Right cardiac atrium (tissue), 5 donors: Measurements from ENCODE around the gene ADAMTS6. TPM values are rescaled to one million over a fixed set of nuclear protein-coding genes. Genes with fewer than 3 reads are reported as not detected.
"Not testable (repeated sequence)": the region's sequence is repeated elsewhere in the genome, so short reads cannot be mapped to it uniquely, and the experiment has no call there.

Source experiments
- ATAC-seq, 2 donors: fragments of 200-7000 bp; cut with Tn5 transposase; one replicate each; pipeline versions ENCODE4 v1.8.0 to v1.9.1; 2020; ENCODE audit warnings: moderate library complexity in 2 of 2, mild to moderate bottlenecking in 1 of 2
- DNase-seq, 3 donors: peaks; one replicate each; pipeline ENCODE4 v3.0.0-alpha.2; 2020
- H3K27ac ChIP-seq: one replicate; pipeline ENCODE4 v1.5.1; 2013; ENCODE audit warnings: mild to moderate bottlenecking, low read length, control low read depth, moderate library complexity
- H3K27me3 ChIP-seq: one replicate; pipeline ENCODE4 v1.6.1; 2013; ENCODE audit not compliant: control insufficient read depth, insufficient read depth
- H3K4me1 ChIP-seq: one replicate; pipeline ENCODE4 v1.6.1; 2013; ENCODE audit warnings: low read length; ENCODE audit not compliant: control insufficient read depth, insufficient read depth
- H3K4me3 ChIP-seq: one replicate; pipeline ENCODE4 v1.5.1; 2013; ENCODE audit warnings: low read length, control low read depth
- H3K9me3 ChIP-seq: one replicate; pipeline ENCODE4 v1.6.1; 2013; ENCODE audit warnings: low read length; ENCODE audit not compliant: control insufficient read depth
- WGBS: extraction: QIAGEN DNeasy Blood & Tissue Kit; methylation state at CpG from one replicate; pipeline ENCODE4 v1.1.7; 2013; 5-methylcytosine and 5-hydroxymethylcytosine counted together
- intact Hi-C, 4 donors: fragments of 100-400 bp; cut with DNase I; formaldehyde crosslinking; loops; one replicate each; pipeline versions ENCODE4 v1.11.0 to v1.14.0; 2022 to 2023
- polyA plus RNA-seq: library from polyadenylated mRNA; stranded (reverse); fragments of 200-250 nt; gene quantifications from one replicate; pipeline ENCODE4 v1.2.3, GENCODE V29; 2013
- total RNA-seq, 4 donors: library from RNA; stranded (reverse); fragmentation: NEBNext Ultra II Directional; extraction: Animal tissue kit (Norgen Biotek cat#: 25700); gene quantifications; one replicate each; pipeline ENCODE4 v1.2.1, GENCODE V29; 2021
- donor health status: healthy with polysubstance abuse.
- donor health status: DM: no; HTN: yes; CAD: no.
- donor health status: DM: no; HTN: no; CAD: no.
- donor health status: DM: no; HTN: yes; CAD: no; lungs with severe emphysema.
- donor health status: DM: yes; HTN: yes; CAD: no.

ADAMTS6 gene
- total and polyA plus RNA-seq, 5 donors: 0.29 to 1.8 (median 1.1) TPM

- H3K27ac ChIP-seq: no peak overlapping the region
- 79% methylated on average over 3 of the region's 3 CpGs for WGBS
- H3K4me3 ChIP-seq: no peak overlapping the region
- intact Hi-C loops: no loop called here
- no peak for ATAC-seq
- no peaks in the 10 kb centered on the region for H3K27me3 ChIP-seq
- no peaks in the 10 kb centered on the region for H3K4me1 ChIP-seq
- H3K9me3 ChIP-seq: no peaks in the 10 kb centered on the region
- DNase-seq: no peak
Measured at GRCh38 chr5:65198456-65199120, 283.1 kb downstream of the ADAMTS6 start.

DNA sequence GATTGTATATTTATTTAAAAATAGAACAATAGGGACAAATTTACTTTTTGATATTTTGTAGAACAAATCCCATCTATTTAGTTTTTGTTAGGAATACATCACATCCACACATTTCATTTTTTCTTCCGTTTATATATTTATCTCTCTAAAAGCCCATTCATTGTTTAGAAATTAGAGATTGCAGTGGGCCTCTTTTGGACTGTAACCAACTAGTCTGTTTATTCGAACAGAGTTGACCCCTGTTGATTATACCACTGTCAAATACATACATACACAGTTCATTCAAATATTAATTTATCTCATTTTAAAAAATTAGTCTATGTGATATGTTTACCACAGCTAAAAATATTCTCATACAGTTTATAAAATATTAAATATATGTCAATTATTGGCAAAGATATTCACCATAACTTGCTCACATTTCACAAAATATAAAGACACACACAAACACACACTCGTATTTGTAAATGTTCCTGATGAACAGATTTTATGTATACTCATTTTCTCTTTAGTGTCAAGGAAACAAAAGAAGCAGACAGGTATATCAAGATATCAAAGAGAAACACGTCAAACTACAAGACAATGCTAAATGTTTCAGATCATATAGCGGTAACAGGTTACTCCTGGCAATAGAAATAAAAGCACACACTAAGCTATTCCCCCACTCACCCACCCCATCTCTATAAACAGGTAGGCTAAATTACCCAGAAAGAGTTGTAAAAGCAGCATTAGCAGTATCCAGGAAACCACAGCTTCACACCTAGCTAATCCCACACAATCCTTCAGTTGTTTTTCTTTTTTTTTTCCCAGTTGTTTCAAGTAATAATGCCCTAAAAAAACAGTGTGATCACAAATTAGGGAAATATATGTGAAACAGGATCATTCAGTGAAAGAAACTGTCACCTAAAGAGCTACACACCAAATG lies 283.9 kb downstream of the ADAMTS6 start:
- Histone ChIP-seq H3K4me3 (no peak overlapping the region), H3K27ac (no peak overlapping the region), H3K9me3 (no peaks in the 10 kb centered on the region), H3K27me3 (no peaks in the 10 kb centered on the region), H3K4me1 (no peaks in the 10 kb centered on the region)
- no peak for ATAC-seq
- DNase-seq: no peak
- intact Hi-C loops: no loop called here
- WGBS: 73% methylated on average over 5 of the region's 5 CpGs

DNA sequence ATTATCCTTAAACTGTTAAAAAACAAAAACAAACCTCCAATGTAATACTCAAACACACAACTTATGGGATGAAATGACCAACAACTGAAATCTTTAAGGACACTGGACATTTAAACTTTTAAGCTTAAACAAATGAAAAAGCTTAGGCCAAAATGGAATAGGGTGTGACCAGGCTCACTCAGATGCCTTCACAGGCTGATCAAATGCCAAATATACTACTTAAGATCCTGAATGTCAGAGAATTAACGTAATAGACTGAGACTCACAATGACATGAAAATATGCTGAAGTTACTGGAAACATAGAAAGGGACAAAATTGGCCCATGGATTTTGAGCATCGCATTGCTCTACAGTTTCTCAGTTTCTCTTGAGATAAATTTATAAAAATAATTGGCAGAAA lies 286.8 kb downstream of the ADAMTS6 start:
- Histone ChIP-seq H3K4me1 (no peaks in the 10 kb centered on the region), H3K9me3 (no peaks in the 10 kb centered on the region), H3K27ac (no peak overlapping the region), H3K27me3 (no peaks in the 10 kb centered on the region), H3K4me3 (no peak overlapping the region)
- intact Hi-C loops: no loop called here
- no peak for DNase-seq
- 77% methylated on average over 2 of the region's 2 CpGs for WGBS
- ATAC-seq: no peak

- Histone ChIP-seq H3K27ac (no peak overlapping the region), H3K27me3 (no peaks in the 10 kb centered on the region), H3K4me3 (no peak overlapping the region), H3K9me3 (no peaks in the 10 kb centered on the region), H3K4me1 (no peaks in the 10 kb centered on the region)
- intact Hi-C loops: no loop called here
- no peak for ATAC-seq
- 81% methylated on average over 1 of the region's 1 CpG for WGBS
- no peak for DNase-seq
Measured at GRCh38 chr5:65192331-65192730, 289.4 kb downstream of the ADAMTS6 start.

DNA sequence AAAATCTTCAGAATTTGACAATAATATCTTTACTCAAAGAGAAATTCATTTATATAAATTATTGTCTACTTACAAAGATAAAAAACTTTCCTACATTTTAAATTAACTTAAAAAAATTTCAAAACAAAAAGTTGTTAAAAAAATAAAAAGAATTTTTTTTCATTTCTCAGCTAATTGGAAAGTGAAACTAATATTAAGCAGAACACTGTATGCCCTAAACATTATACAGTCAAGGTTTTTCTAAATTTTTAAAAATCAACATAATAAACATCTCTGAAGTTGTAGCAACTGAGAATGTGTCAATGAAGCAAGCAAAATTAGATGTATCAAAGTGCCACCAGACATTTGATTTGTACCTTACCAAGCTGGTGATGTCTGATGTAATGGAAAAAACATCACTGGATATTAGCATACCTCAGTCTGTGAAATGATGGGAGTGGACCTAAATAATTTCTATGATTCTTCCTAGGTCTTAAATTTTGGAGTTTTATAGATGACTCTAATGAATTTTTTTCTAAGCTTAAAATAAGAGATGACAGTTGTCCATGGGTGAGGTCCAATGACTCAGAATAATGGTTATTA lies 290.1 kb downstream of the ADAMTS6 start:
- Histone ChIP-seq H3K27ac (no peak overlapping the region), H3K4me3 (no peak overlapping the region), H3K9me3 (no peaks in the 10 kb centered on the region), H3K27me3 (no peaks in the 10 kb centered on the region), H3K4me1 (no peaks in the 10 kb centered on the region)
- intact Hi-C loops: no loop called here
- no peak for DNase-seq
- no peak for ATAC-seq

DNA sequence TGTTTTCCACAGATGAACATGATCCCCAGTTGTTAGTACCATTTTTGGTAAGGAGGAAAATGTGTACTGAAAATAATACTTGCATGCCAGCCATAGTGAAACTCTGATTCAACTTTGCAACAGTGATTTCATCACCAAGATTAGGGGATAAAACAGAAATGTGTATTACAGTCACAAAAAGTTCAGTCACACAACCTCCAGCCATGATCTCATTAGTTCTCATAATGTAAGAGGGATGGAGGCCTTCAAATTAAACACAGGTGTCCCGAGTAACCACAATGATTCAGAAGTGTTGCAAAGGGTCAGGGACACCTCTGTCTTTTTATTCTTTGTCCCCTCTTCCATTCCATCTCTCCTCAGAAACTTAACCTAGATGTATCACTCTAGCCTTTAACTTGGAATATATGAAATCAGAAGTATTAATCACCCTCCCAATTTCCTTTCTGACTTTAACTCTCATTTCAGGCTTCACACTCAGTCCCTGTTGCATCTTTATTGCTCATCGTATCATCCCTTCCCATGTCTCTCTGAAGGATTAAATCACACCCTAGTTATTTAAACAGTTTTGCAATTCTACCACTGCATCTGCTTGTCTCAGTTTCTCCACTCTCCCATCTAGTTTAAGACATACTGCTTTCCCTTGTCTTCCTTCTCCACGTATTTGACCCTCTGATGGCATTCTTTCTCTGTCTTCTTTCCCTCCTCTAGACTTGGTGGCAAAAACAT lies 291.2 kb downstream of the ADAMTS6 start:
- no peak for ATAC-seq

DNA sequence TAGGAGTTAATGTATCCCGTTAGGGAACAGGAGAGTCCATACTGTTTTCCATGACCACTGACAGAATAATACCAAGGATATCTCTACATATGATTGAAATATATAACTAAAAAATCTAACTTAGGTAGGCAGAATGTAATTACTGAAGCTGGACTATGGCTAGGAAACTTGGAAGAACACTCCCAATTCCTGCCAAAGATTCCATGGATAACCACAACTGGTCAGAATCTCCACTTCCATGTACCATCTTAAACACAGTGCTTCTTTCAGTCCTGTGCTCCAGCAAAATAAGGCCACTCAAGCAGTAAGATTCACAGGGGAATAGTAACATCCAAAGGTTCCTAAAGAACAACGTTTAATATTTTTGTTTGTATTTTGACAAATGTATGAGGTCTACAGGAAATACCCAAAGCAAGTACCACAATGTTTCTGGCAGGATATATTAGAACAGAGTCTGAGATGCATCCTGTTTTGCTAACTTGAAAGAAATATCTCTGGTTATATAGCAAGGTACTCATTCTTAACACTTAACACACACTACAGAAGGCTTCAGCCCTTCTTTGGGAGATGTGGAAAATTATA lies 295.0 kb downstream of the ADAMTS6 start:
- intact Hi-C loops: no loop called here
- ATAC-seq: no peak
- H3K4me3 ChIP-seq: no peak overlapping the region
- no peak overlapping the region for H3K27ac ChIP-seq
- WGBS: 67% methylated on average over 2 of the region's 2 CpGs
- no peaks in the 10 kb centered on the region for H3K9me3 ChIP-seq
- H3K27me3 ChIP-seq: no peaks in the 10 kb centered on the region
- no peaks in the 10 kb centered on the region for H3K4me1 ChIP-seq
- no peak for DNase-seq

More for the DNA sequence above, 291.2 kb downstream of the ADAMTS6 start:
- 89% methylated on average over 3 of the region's 3 CpGs for WGBS
- DNase-seq: no peak
- intact Hi-C loops: no loop called here
- Histone ChIP-seq H3K4me1 (no peaks in the 10 kb centered on the region), H3K27me3 (no peaks in the 10 kb centered on the region), H3K9me3 (no peaks in the 10 kb centered on the region), H3K27ac (no peak overlapping the region), H3K4me3 (no peak overlapping the region)

DNA sequence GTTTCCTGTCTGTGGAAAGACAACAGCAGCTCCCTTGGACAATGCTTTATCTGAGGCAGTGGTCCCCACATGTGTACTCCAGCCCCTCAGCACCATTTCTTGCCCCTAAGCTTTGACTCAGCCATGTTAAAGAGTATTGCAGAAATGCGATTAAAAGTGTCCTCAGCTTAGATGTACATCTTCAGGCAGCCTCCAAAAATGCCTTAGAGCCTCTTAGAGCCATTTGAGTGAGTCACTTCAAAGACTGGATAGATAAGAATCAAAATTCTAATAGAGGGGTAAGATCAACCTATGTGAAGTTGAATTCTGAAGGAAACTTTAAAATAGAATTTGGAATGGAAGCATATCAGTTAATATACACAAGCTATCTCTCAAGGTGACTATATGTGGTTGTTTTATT lies 296.3 kb downstream of the ADAMTS6 start:
- Histone ChIP-seq H3K4me1 (no peaks in the 10 kb centered on the region), H3K9me3 (no peaks in the 10 kb centered on the region), H3K4me3 (no peak overlapping the region), H3K27me3 (no peaks in the 10 kb centered on the region), H3K27ac (no peak overlapping the region)
- 92% methylated on average over 1 of the region's 1 CpG for WGBS
- ATAC-seq: no peak
- intact Hi-C loops: no loop called here
- no peak for DNase-seq

- no peak for DNase-seq
- H3K27me3 ChIP-seq: no peaks in the 10 kb centered on the region
- intact Hi-C loops: no loop called here
- no peaks in the 10 kb centered on the region for H3K9me3 ChIP-seq
- ATAC-seq: no peak
- no peaks in the 10 kb centered on the region for H3K4me1 ChIP-seq
- WGBS: 76% methylated on average over 5 of the region's 5 CpGs
- no peak overlapping the region for H3K4me3 ChIP-seq
- H3K27ac ChIP-seq: no peak overlapping the region
Measured at GRCh38 chr5:65184780-65185179, 296.9 kb downstream of the ADAMTS6 start.

- H3K4me1 ChIP-seq, intact Hi-C loops, H3K27me3 ChIP-seq, H3K9me3 ChIP-seq, H3K4me3 ChIP-seq, ATAC-seq, DNase-seq, H3K27ac ChIP-seq: not testable (repeated sequence)
- 97% methylated on average over 18 of the region's 18 CpGs for WGBS
Measured at GRCh38 chr5:65174231-65174630, 307.5 kb downstream of the ADAMTS6 start.
